ENCODE measurements around the gene RIT2.

DNA sequence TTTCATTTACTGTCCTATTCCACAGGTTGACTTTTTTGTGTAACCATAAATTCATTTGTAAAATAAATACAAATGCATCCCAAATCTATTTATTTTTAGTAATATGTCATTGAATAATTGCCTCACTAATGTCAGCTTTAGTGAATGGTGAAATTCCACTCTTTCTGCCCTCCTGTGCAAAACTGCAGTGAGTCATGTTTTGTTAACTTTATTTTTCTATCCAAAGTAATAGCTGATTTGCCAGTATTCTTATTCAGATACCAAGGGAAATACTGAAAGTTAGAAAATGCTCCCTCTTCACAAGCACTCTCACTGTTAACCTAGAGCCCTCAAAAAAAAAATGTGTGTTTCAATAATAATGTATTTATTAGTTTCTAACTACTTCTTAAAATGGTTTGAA, 322.8 kb downstream of the RIT2 start:
- TF ChIP-seq, protein P1, sequence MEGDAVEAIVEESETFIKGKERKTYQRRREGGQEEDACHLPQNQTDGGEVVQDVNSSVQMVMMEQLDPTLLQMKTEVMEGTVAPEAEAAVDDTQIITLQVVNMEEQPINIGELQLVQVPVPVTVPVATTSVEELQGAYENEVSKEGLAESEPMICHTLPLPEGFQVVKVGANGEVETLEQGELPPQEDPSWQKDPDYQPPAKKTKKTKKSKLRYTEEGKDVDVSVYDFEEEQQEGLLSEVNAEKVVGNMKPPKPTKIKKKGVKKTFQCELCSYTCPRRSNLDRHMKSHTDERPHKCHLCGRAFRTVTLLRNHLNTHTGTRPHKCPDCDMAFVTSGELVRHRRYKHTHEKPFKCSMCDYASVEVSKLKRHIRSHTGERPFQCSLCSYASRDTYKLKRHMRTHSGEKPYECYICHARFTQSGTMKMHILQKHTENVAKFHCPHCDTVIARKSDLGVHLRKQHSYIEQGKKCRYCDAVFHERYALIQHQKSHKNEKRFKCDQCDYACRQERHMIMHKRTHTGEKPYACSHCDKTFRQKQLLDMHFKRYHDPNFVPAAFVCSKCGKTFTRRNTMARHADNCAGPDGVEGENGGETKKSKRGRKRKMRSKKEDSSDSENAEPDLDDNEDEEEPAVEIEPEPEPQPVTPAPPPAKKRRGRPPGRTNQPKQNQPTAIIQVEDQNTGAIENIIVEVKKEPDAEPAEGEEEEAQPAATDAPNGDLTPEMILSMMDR (IDR thresholded peaks at IDR 0.05) = no peak
- TF ChIP-seq POLR2A (IDR thresholded peaks at IDR 0.05) = no peak
